MCF 10A (cell line): ENCODE measurements around the gene NUP85. TPM values are rescaled to one million over a fixed set of nuclear protein-coding genes. Genes with fewer than 3 reads are reported as not detected.

ENCODE experiments used
- BruUV-seq: library from RNA; stranded (reverse); fragments of 400-500 nt; replicated peaks from 2 replicates; lab custom pipeline; 2021; lab: Mats Ljungman, UMichigan
- CTCF ChIA-PET: fragments of 300-600 bp; sonication (Branson Sonifier 250); formaldehyde crosslinking; extraction: SDS; loops from one replicate; lab custom pipeline; 2021; ENCODE audit warnings: antibody characterized with exemption, inconsistent platforms; lab: Yijun Ruan, JAX
- POLR2A ChIA-PET: fragments of 300-600, 350-650 bp; sonication (Branson Sonifier 250); formaldehyde crosslinking; extraction: SDS; loops from one replicate; lab custom pipeline; 2020; ENCODE audit warnings: antibody characterized with exemption, inconsistent platforms; lab: Yijun Ruan, JAX
- DNase-seq: peaks from one replicate; pipeline ENCODE4 v3.0.0-alpha.2; 2018; ENCODE audit not compliant: unreplicated experiment
- H3K27ac Mint-ChIP-seq: one replicate; pipeline ENCODE4 v1.8.0; 2022; ENCODE audit warnings: mild to moderate bottlenecking, low read depth, mixed read lengths; ENCODE audit not compliant: unreplicated experiment
- H3K27me3 Mint-ChIP-seq: one replicate; pipeline ENCODE4 v1.8.0; 2022; ENCODE audit warnings: mixed read lengths; ENCODE audit not compliant: insufficient read depth, unreplicated experiment
- H3K36me3 Mint-ChIP-seq: one replicate; pipeline ENCODE4 v1.8.0; 2022; ENCODE audit warnings: mild to moderate bottlenecking, moderate library complexity, mixed read lengths; ENCODE audit not compliant: insufficient read depth, unreplicated experiment
- H3K4me1 Mint-ChIP-seq: one replicate; pipeline ENCODE4 v1.8.0; 2022; ENCODE audit warnings: mixed read lengths; ENCODE audit not compliant: insufficient read depth, unreplicated experiment
- H3K4me3 Mint-ChIP-seq: one replicate; pipeline ENCODE4 v1.8.0; 2022; ENCODE audit warnings: mild to moderate bottlenecking, moderate library complexity, mixed read lengths; ENCODE audit not compliant: unreplicated experiment
- H3K9me3 Mint-ChIP-seq: one replicate; pipeline ENCODE4 v1.8.0; 2022; ENCODE audit warnings: mixed read lengths; ENCODE audit not compliant: unreplicated experiment
- intact Hi-C: fragments of 100-400 bp; cut with micrococcal nuclease; formaldehyde crosslinking; loops from 2 replicates; pipeline ENCODE4 v1.14.1; 2022
- total RNA-seq: library from RNA; stranded (reverse); gene quantifications from 2 replicates; pipeline ENCODE4 v1.2.3, GENCODE V29; 2022
- TF ChIP-seq, protein P1 (sequence below): fragments of 200-600 bp; IDR thresholded peaks from one replicate; pipeline ENCODE4 v1.8.0; 2022; ENCODE audit warnings: antibody characterized with exemption, mild to moderate bottlenecking; ENCODE audit not compliant: unreplicated experiment

The NUP85 gene
- total RNA-seq, 1 experiment from 2014 or later: 42.3 TPM

DNA sequence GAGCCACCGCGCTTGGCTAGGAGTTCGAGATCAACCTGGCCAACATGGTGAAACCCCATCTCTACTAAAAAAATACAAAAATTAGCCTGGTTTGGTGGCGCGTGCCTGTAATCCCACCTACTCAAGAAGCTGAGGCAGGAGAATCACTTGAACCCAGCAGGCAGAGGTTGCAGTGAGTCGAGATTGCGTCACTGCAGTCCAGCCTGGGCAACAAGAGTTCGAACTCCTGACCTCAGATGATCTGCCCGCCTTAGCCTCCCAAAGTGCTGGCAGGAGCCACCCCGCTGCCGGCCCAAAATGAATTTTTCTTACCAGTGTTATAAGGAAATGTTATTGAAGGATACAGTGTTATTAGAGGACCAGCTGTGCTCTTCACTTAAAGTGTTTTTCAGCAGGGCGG is 2.3 kb downstream of the NUP85 start:
- Mint-ChIP-seq H3K36me3 (peaks cover 45% of the 10 kb centered on the region), H3K27me3 (no peaks in the 10 kb centered on the region), H3K9me3 (no peaks in the 10 kb centered on the region), H3K4me1 (peaks cover 11% of the 10 kb centered on the region), H3K4me3 (no peak overlapping the region), H3K27ac (no peak overlapping the region)
- no peak for DNase-seq
- TF ChIP-seq, protein P1, sequence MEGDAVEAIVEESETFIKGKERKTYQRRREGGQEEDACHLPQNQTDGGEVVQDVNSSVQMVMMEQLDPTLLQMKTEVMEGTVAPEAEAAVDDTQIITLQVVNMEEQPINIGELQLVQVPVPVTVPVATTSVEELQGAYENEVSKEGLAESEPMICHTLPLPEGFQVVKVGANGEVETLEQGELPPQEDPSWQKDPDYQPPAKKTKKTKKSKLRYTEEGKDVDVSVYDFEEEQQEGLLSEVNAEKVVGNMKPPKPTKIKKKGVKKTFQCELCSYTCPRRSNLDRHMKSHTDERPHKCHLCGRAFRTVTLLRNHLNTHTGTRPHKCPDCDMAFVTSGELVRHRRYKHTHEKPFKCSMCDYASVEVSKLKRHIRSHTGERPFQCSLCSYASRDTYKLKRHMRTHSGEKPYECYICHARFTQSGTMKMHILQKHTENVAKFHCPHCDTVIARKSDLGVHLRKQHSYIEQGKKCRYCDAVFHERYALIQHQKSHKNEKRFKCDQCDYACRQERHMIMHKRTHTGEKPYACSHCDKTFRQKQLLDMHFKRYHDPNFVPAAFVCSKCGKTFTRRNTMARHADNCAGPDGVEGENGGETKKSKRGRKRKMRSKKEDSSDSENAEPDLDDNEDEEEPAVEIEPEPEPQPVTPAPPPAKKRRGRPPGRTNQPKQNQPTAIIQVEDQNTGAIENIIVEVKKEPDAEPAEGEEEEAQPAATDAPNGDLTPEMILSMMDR: no peak
- ChIA-PET CTCF (interaction anchor here (0.7 kb wide), 2 partner anchors 30 to 94 kb away, joined by 3 read pairs; no protein-coding TSS in a partner anchor), POLR2A (interaction anchor here (0.9 to 2.6 kb wide), 2 partner anchors 13 to 21 kb away, joined by 3 to 8 read pairs; no protein-coding TSS in a partner anchor)
- no TSS peak for BruUV-seq
- intact Hi-C loops: no loop called here

DNA sequence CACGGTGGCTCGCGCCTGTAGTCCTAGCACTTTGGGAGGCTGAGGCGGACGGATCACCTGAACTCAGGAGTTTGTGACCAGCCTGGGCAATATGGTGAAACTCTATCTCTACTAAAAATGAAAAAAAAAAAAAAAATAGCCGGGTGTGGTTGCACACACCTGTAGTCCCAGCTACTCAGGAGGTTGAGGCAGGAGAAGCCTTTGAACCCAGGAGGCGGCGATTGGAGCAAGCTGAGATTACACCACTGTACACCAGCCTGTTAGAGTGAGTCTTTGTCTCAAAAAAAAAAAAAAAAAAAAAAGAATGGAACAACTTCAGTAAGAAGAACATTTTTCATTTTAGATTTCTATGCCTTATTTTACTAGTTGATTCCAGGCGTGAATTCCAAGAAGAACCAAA is 2.7 kb downstream of the NUP85 start:
- BruUV-seq: no TSS peak
- no peak overlapping the region for H3K27ac Mint-ChIP-seq
- TF ChIP-seq, protein P1: no peak
- intact Hi-C loops: no loop called here
- peaks cover 11% of the 10 kb centered on the region for H3K4me1 Mint-ChIP-seq
- H3K9me3 Mint-ChIP-seq: no peaks in the 10 kb centered on the region
- H3K36me3 Mint-ChIP-seq: peaks cover 49% of the 10 kb centered on the region
- no peaks in the 10 kb centered on the region for H3K27me3 Mint-ChIP-seq
- POLR2A ChIA-PET: interaction anchor here (0.6 to 1.1 kb wide), 5 partner anchors 20 to 344 kb away, joined by 3 read pairs; partner anchors contain the start of genes ARMC7 and SLC16A5
- no peak overlapping the region for H3K4me3 Mint-ChIP-seq
- no peak for DNase-seq
- CTCF ChIA-PET: interaction anchor here (0.7 kb wide), 1 partner anchor 30 kb away, joined by 3 read pairs; no protein-coding TSS in a partner anchor

DNA sequence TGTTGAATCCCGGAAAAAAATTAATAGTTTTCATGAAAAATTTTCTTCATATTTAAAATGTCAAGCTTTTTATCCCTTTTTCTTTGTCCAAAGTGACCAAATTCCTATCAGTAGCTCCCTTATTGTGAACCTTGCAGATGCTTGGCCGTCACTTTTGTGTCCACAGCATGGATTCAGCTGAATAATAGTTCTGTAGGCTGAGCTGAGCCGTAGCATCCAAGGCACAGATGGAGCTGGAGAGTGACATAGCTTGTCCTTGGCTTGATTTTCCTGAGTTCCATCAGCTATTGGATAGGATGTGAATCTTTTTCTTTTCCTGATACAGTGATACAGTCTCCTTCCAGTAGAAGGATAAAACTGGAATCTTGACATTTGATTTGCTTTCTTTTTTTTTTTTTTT is 3.6 kb downstream of the NUP85 start:
- no peaks in the 10 kb centered on the region for H3K9me3 Mint-ChIP-seq
- no TSS peak for BruUV-seq
- no peak overlapping the region for H3K27ac Mint-ChIP-seq
- TF ChIP-seq, protein P1: no peak
- H3K27me3 Mint-ChIP-seq: no peaks in the 10 kb centered on the region
- ChIA-PET CTCF (interaction anchor here (1.0 kb wide), 1 partner anchor 29 kb away, joined by 3 read pairs; no protein-coding TSS in a partner anchor), POLR2A (interaction anchor here (0.7 to 1.1 kb wide), 5 partner anchors 11 to 122 kb away, joined by 3 to 7 read pairs (median 3); partner anchors contain the start of gene SLC16A5)
- no peak for DNase-seq
- intact Hi-C loops: no loop called here
- H3K36me3 Mint-ChIP-seq: peaks cover 58% of the 10 kb centered on the region
- H3K4me3 Mint-ChIP-seq: no peak overlapping the region
- peaks cover 10% of the 10 kb centered on the region for H3K4me1 Mint-ChIP-seq

DNA sequence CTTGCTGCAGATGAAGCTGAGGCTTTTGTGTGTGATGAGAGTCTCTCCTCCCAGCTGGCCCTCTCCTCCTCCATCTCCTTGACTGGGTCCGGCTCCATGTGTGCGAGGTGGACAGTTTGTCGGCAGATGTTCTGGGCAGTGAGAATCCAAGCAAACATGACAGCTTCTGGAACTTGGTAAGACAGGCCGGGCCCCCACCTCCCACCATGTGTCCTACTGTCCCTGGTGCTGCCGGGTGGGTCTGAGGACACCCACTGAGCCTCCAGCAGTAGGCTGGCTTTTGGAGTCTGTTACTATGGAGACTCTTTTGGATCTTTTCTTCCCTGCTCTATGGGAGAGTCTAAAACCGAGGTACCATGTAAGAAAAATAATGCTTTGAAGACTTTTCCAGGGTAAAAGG is 12.7 kb downstream of the NUP85 start:
- H3K36me3 Mint-ChIP-seq: peaks cover 72% of the 10 kb centered on the region
- H3K4me3 Mint-ChIP-seq: no peak overlapping the region
- H3K27me3 Mint-ChIP-seq: no peaks in the 10 kb centered on the region
- ChIA-PET CTCF (interaction anchor here (0.6 to 1.1 kb wide), 3 partner anchors 17 to 104 kb away, joined by 3 to 4 read pairs (median 3); no protein-coding TSS in a partner anchor), POLR2A (interaction anchor here (0.6 kb wide), 1 partner anchor 168 kb away, joined by 3 read pairs; no protein-coding TSS in a partner anchor)
- H3K9me3 Mint-ChIP-seq: no peaks in the 10 kb centered on the region
- no peak for DNase-seq
- intact Hi-C loops: no loop called here
- TF ChIP-seq, protein P1: no peak
- no peaks in the 10 kb centered on the region for H3K4me1 Mint-ChIP-seq
- no peak overlapping the region for H3K27ac Mint-ChIP-seq
- no TSS peak for BruUV-seq
